Panc1 (cell line): ENCODE measurements around the gene CSNK1E. TPM values are rescaled to one million over a fixed set of nuclear protein-coding genes. Genes with fewer than 3 reads are reported as not detected.

Experiments
- ATAC-seq: fragments of 200-7000 bp; cut with Tn5 transposase; 2 replicates; pipeline ENCODE4 v1.9.1; 2020; ENCODE audit warnings: mild to moderate bottlenecking, moderate library complexity
- BruUV-seq: library from RNA; stranded (reverse); fragments of 400-500 nt; replicated peaks from 2 replicates; lab custom pipeline; 2021; lab: Mats Ljungman, UMichigan
- CTCF ChIA-PET: fragments of 300-600 bp; sonication (Branson Sonifier 250); formaldehyde crosslinking; loops from one replicate; lab custom pipeline; 2022; ENCODE audit warnings: antibody characterized with exemption; lab: Charles Lee
- POLR2A ChIA-PET: fragments of 300-600 bp; sonication (Branson Sonifier 250); formaldehyde crosslinking; loops from one replicate; lab custom pipeline; 2022; ENCODE audit warnings: antibody characterized with exemption; lab: Charles Lee
- DNase-seq: peaks from one replicate; pipeline ENCODE4 v3.0.0-alpha.2; 2010; ENCODE audit warnings: low read depth, low spot score
- H3K27ac ChIP-seq: 2 replicates; pipeline ENCODE4 v1.5.1; 2011; ENCODE audit warnings: mild to moderate bottlenecking, low read length, inconsistent platforms
- H3K27me3 ChIP-seq: fragments of 200-500 bp; sonication (Bioruptor generic); 2 replicates; pipeline ENCODE4 v1.6.0; 2014; ENCODE audit warnings: low read length, inconsistent platforms; ENCODE audit not compliant: control insufficient read depth, insufficient read depth
- H3K36me3 ChIP-seq: fragments of 200-500 bp; sonication (Bioruptor generic); 2 replicates; pipeline ENCODE4 v1.5.1; 2014; ENCODE audit warnings: inconsistent platforms, mild to moderate bottlenecking, low read length, moderate library complexity; ENCODE audit not compliant: control insufficient read depth, insufficient read depth
- H3K4me1 ChIP-seq: 2 replicates; pipeline ENCODE4 v1.5.1; 2011; ENCODE audit warnings: inconsistent platforms, mild to moderate bottlenecking, low read length, moderate library complexity; ENCODE audit not compliant: control insufficient read depth, insufficient read depth
- H3K4me3 ChIP-seq, 2 experiments: 2 replicates each; pipeline ENCODE4 v1.5.1; 2011 to 2012; ENCODE audit warnings: low read depth in 2 of 2, low read length in 2 of 2, mild to moderate bottlenecking in 2 of 2, inconsistent platforms in 1 of 2, moderate library complexity in 1 of 2
- H3K9me3 ChIP-seq: fragments of 200-500 bp; sonication (Bioruptor generic); 2 replicates; pipeline ENCODE4 v1.5.1; 2014; ENCODE audit warnings: low read depth, mild to moderate bottlenecking, inconsistent platforms, low read length, moderate library complexity; ENCODE audit not compliant: control insufficient read depth, insufficient read depth
- CTCF ChIP-seq: fragments of 450-650 bp; IDR thresholded peaks from 2 replicates; pipeline ENCODE4 v1.5.1; 2017; ENCODE audit warnings: mild to moderate bottlenecking
- POLR2AphosphoS5 ChIP-seq: IDR thresholded peaks from 2 replicates; pipeline ENCODE4 v1.6.1; 2012; ENCODE audit warnings: mild to moderate bottlenecking, low read depth, low read length, moderate library complexity
- REST ChIP-seq, 2 experiments: IDR thresholded peaks; 2 replicates each; pipeline ENCODE4 v1.6.1; 2011 to 2012; ENCODE audit warnings: low read depth in 2 of 2, control low read depth in 1 of 2, low read length in 1 of 2, mild to moderate bottlenecking in 1 of 2, moderate library complexity in 1 of 2; ENCODE audit not compliant: insufficient read depth in 1 of 2
- SIN3A ChIP-seq: IDR thresholded peaks from 2 replicates; pipeline ENCODE4 v1.6.1; 2012; ENCODE audit warnings: low read depth, mild to moderate bottlenecking, low read length, moderate library complexity, borderline replicate concordance; ENCODE audit not compliant: insufficient read depth
- TCF7L2 ChIP-seq: IDR thresholded peaks from 2 replicates; pipeline ENCODE4 v1.6.1; 2011; ENCODE audit warnings: mild to moderate bottlenecking, low read depth, low read length, inconsistent platforms
- in situ Hi-C: cut with HindIII; loops from 2 replicates; pipeline ENCODE4 v1.10.0; 2016; ENCODE audit warnings: low sequenced_read_pairs, low pct_unique_long_range_greater_than_20kb
- intact Hi-C: fragments of 100-400 bp; cut with micrococcal nuclease; formaldehyde crosslinking; loops from one replicate; pipeline ENCODE4 v1.10.0; 2022; ENCODE audit not compliant: unreplicated experiment
- total RNA-seq: library from RNA; stranded (reverse); gene quantifications from one replicate; pipeline ENCODE4 v1.2.1, GENCODE V29; 2021; ENCODE audit not compliant: unreplicated experiment

The CSNK1E gene
- total RNA-seq, 1 experiment from 2014 or later, result 115 TPM

GRCh38 chr22:38314933-38315822, 2.1 kb downstream of the CSNK1E start:
- in situ Hi-C loops, result no loop called here

More at GRCh38 chr22:38314933-38315822, 2.1 kb downstream of the CSNK1E start:
- peak overlapping the region; percentile 81 for H3K27ac ChIP-seq
- BruUV-seq, result no TSS peak
- H3K4me3 ChIP-seq, result peak overlapping the region; percentile 73 to 91
- peaks cover 25% of the 10 kb centered on the region for H3K4me1 ChIP-seq
- DNase-seq (no peak), ATAC-seq (peak; percentile 7; the same call in 1 of the 2 replicates)
- TF ChIP-seq REST (IDR thresholded peaks at IDR 0.05; ENCODE audit: insufficient read depth in 1 of 2, low read depth in 2 of 2, low read length in 1 of 2), result no peak
- no peak for TF ChIP-seq CTCF
- TF ChIP-seq POLR2AphosphoS5, result no peak
- TF ChIP-seq TCF7L2, result no peak
- no peak for TF ChIP-seq SIN3A
- ChIA-PET POLR2A (no interaction called here), CTCF (interaction anchor here (0.6 to 0.9 kb wide), 2 partner anchors 10 to 12 kb away, joined by 7 to 8 read pairs; no protein-coding TSS in a partner anchor)
- no peaks in the 10 kb centered on the region for H3K9me3 ChIP-seq
- H3K27me3 ChIP-seq, result no peaks in the 10 kb centered on the region
- intact Hi-C loops, result no loop called here
- peaks cover 5% of the 10 kb centered on the region for H3K36me3 ChIP-seq
